ENCODE data around the gene SPR.

SPR gene

GRCh38 chr2:72911256-72911655 lies 24.0 kb downstream of the SPR start:
- H4K20me1 ChIP-seq (ENCODE audit: insufficient read depth): no peaks in the 10 kb centered on the region
- no peak overlapping the region for H3K4me3 ChIP-seq (IDR thresholded peaks at IDR 0.05; ENCODE audit: insufficient read depth, low read depth, low read length)
- H2AFZ ChIP-seq (ENCODE audit: low read depth): no peak overlapping the region
- TF ChIP-seq, protein P1, sequence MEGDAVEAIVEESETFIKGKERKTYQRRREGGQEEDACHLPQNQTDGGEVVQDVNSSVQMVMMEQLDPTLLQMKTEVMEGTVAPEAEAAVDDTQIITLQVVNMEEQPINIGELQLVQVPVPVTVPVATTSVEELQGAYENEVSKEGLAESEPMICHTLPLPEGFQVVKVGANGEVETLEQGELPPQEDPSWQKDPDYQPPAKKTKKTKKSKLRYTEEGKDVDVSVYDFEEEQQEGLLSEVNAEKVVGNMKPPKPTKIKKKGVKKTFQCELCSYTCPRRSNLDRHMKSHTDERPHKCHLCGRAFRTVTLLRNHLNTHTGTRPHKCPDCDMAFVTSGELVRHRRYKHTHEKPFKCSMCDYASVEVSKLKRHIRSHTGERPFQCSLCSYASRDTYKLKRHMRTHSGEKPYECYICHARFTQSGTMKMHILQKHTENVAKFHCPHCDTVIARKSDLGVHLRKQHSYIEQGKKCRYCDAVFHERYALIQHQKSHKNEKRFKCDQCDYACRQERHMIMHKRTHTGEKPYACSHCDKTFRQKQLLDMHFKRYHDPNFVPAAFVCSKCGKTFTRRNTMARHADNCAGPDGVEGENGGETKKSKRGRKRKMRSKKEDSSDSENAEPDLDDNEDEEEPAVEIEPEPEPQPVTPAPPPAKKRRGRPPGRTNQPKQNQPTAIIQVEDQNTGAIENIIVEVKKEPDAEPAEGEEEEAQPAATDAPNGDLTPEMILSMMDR (conservative IDR thresholded peaks at IDR 0.05; ENCODE audit: low read depth, low read length): no peak
- no peaks in the 10 kb centered on the region for H3K36me3 ChIP-seq (ENCODE audit: insufficient read depth)
- H3K4me2 ChIP-seq: no peak overlapping the region
- H3K27me3 ChIP-seq (ENCODE audit: insufficient read depth, low read depth): peaks cover 43% of the 10 kb centered on the region
- peaks cover 5% of the 10 kb centered on the region for H3K4me1 ChIP-seq (ENCODE audit: low read depth, poor library complexity, severe bottlenecking)
- no peaks in the 10 kb centered on the region for H3K79me2 ChIP-seq (ENCODE audit: insufficient read depth, low read depth)
- H3K27ac ChIP-seq: no peak overlapping the region
- no peak overlapping the region for H3K9ac ChIP-seq

- H3K4me3 ChIP-seq (IDR thresholded peaks at IDR 0.05; ENCODE audit: insufficient read depth, low read depth, low read length): no peak overlapping the region
- H3K36me3 ChIP-seq (ENCODE audit: insufficient read depth): no peaks in the 10 kb centered on the region
- H3K27ac ChIP-seq: no peak overlapping the region
- H4K20me1 ChIP-seq (ENCODE audit: insufficient read depth): no peaks in the 10 kb centered on the region
- no peak overlapping the region for H2AFZ ChIP-seq (ENCODE audit: low read depth)
- peaks cover 60% of the 10 kb centered on the region for H3K27me3 ChIP-seq (ENCODE audit: insufficient read depth, low read depth)
- no peak overlapping the region for H3K9ac ChIP-seq
- TF ChIP-seq, protein P1 (conservative IDR thresholded peaks at IDR 0.05; ENCODE audit: low read depth, low read length): no peak; the same call in 1 of the 2 replicates
- H3K4me1 ChIP-seq (ENCODE audit: low read depth, poor library complexity, severe bottlenecking): peaks cover 17% of the 10 kb centered on the region
- H3K4me2 ChIP-seq: no peak overlapping the region
- no peaks in the 10 kb centered on the region for H3K79me2 ChIP-seq (ENCODE audit: insufficient read depth, low read depth)
Measured at GRCh38 chr2:72913486-72914205, 26.4 kb downstream of the SPR start.

DNA sequence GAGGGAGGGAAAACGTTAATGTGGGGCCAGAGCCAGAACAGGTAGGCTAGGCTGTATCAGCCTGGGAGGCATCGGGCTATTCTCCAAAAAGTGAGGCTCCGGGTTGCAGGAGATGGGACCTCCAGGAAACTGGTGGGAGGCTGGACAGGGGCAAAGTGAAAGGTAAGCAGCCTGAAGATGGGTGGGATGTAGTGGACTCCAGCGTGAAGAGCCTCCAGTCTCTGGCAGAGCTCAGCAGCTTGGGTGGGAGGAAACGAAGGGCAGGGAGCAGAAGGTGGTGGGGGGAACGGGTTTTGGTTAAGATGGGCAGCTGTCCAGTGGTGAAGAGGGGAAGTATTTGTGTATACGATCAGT lies 27.0 kb downstream of the SPR start:
- no peak overlapping the region for H3K9ac ChIP-seq
- H3K27me3 ChIP-seq (ENCODE audit: insufficient read depth, low read depth): peaks cover 65% of the 10 kb centered on the region
- no peak overlapping the region for H2AFZ ChIP-seq (ENCODE audit: low read depth)
- H3K4me1 ChIP-seq (ENCODE audit: low read depth, poor library complexity, severe bottlenecking): peaks cover 23% of the 10 kb centered on the region
- no peaks in the 10 kb centered on the region for H4K20me1 ChIP-seq (ENCODE audit: insufficient read depth)
- TF ChIP-seq, protein P1 (conservative IDR thresholded peaks at IDR 0.05; ENCODE audit: low read depth, low read length): no peak
- H3K79me2 ChIP-seq (ENCODE audit: insufficient read depth, low read depth): no peaks in the 10 kb centered on the region
- H3K27ac ChIP-seq: no peak overlapping the region
- H3K4me3 ChIP-seq (IDR thresholded peaks at IDR 0.05; ENCODE audit: insufficient read depth, low read depth, low read length): no peak overlapping the region
- H3K36me3 ChIP-seq (ENCODE audit: insufficient read depth): no peaks in the 10 kb centered on the region
- no peak overlapping the region for H3K4me2 ChIP-seq

- no peaks in the 10 kb centered on the region for H3K79me2 ChIP-seq (ENCODE audit: insufficient read depth, low read depth)
- H3K27ac ChIP-seq: no peak overlapping the region
- no peak overlapping the region for H3K9ac ChIP-seq
- H2AFZ ChIP-seq (ENCODE audit: low read depth): no peak overlapping the region
- H3K4me1 ChIP-seq (ENCODE audit: low read depth, poor library complexity, severe bottlenecking): peaks cover 28% of the 10 kb centered on the region
- no peak overlapping the region for H3K4me2 ChIP-seq
- no peak overlapping the region for H3K4me3 ChIP-seq (IDR thresholded peaks at IDR 0.05; ENCODE audit: insufficient read depth, low read depth, low read length)
- TF ChIP-seq, protein P1 (conservative IDR thresholded peaks at IDR 0.05; ENCODE audit: low read depth, low read length): no peak
- H3K27me3 ChIP-seq (ENCODE audit: insufficient read depth, low read depth): peaks cover 71% of the 10 kb centered on the region
- no peaks in the 10 kb centered on the region for H4K20me1 ChIP-seq (ENCODE audit: insufficient read depth)
- no peaks in the 10 kb centered on the region for H3K36me3 ChIP-seq (ENCODE audit: insufficient read depth)
Measured at GRCh38 chr2:72914589-72915319, 27.5 kb downstream of the SPR start.
